Activated CD4-positive, alpha-beta memory T cell treated with anti-CD3 and anti-CD28 coated beads, Interleukin-2, amount 10 ng/mL, durations not matched to agents 7 days and 5 days (primary cell): Measurements from ENCODE around the gene EFCAB6. TPM values are rescaled to one million over a fixed set of nuclear protein-coding genes. Genes with fewer than 3 reads are reported as not detected.

Source experiments
- CTCF ChIA-PET: fragments of 350-600 bp; sonication (Branson Sonifier 250); formaldehyde crosslinking; loops from one replicate; lab custom pipeline; 2021; ENCODE audit warnings: antibody characterized with exemption, inconsistent platforms; lab: Charles Lee
- POLR2A ChIA-PET: fragments of 350-600 bp; sonication (Branson Sonifier 250); formaldehyde crosslinking; loops from one replicate; lab custom pipeline; 2021; ENCODE audit warnings: antibody characterized with exemption; lab: Charles Lee
- DNase-seq: peaks from one replicate; pipeline ENCODE4 v3.0.0-alpha.2; 2020
- H3K27ac Mint-ChIP-seq: one replicate; pipeline ENCODE4 v1.8.0; 2021; ENCODE audit warnings: mild to moderate bottlenecking, mixed read lengths
- H3K27me3 Mint-ChIP-seq: one replicate; pipeline ENCODE4 v1.8.0; 2021; ENCODE audit warnings: mixed read lengths
- H3K36me3 Mint-ChIP-seq: one replicate; pipeline ENCODE4 v1.8.0; 2021; ENCODE audit warnings: low read depth, mixed read lengths
- H3K4me1 Mint-ChIP-seq: one replicate; pipeline ENCODE4 v1.8.0; 2021; ENCODE audit warnings: mixed read lengths
- H3K4me3 Mint-ChIP-seq: one replicate; pipeline ENCODE4 v1.8.0; 2021; ENCODE audit warnings: mild to moderate bottlenecking, mixed read lengths
- H3K9me3 Mint-ChIP-seq: one replicate; pipeline ENCODE4 v1.8.0; 2021; ENCODE audit warnings: mixed read lengths
- total RNA-seq, 2 experiments: library from RNA; stranded (reverse); gene quantifications; one replicate each; pipeline ENCODE4 v1.2.3, GENCODE V29; 2021

EFCAB6 gene
- total RNA-seq, 2 experiments from 2014 or later = 0.18 TPM; not detected in 1

- Mint-ChIP-seq H3K4me1 (peaks cover 10% of the 10 kb centered on the region), H3K36me3 (no peaks in the 10 kb centered on the region), H3K9me3 (no peaks in the 10 kb centered on the region), H3K27me3 (peaks cover 3% of the 10 kb centered on the region), H3K4me3 (no peak overlapping the region), H3K27ac (no peak overlapping the region)
- DNase-seq = no peak
- ChIA-PET POLR2A (no interaction called here), CTCF (no interaction called here)
Observed at GRCh38 chr22:43516386-43516785, 295.7 kb downstream of the EFCAB6 start.

DNA sequence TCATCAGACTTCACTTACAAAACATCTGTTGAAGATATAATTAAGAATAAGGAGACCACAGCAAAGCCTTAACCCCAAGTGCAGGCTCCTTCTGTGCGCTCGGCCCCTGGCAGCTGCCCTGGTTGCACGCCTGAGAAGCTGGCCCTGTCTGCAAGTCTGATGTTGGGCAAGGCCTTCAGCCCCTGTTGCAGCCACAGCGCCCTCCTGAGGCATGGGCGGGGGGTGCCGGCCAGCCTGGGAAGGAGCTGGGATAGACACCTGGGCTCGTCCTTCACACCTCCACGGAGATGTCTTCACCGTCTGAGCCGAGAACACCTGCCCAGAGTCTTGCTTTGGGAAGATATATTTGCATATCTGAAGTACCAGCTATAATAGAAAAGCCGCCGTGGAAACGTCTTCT lies 296.2 kb downstream of the EFCAB6 start:
- Mint-ChIP-seq H3K27ac (no peak overlapping the region), H3K4me3 (no peak overlapping the region), H3K27me3 (peaks cover 3% of the 10 kb centered on the region), H3K4me1 (peaks cover 7% of the 10 kb centered on the region), H3K36me3 (no peaks in the 10 kb centered on the region), H3K9me3 (no peaks in the 10 kb centered on the region)
- DNase-seq = no peak
- CTCF ChIA-PET = no interaction called here
- POLR2A ChIA-PET = no interaction called here

DNA sequence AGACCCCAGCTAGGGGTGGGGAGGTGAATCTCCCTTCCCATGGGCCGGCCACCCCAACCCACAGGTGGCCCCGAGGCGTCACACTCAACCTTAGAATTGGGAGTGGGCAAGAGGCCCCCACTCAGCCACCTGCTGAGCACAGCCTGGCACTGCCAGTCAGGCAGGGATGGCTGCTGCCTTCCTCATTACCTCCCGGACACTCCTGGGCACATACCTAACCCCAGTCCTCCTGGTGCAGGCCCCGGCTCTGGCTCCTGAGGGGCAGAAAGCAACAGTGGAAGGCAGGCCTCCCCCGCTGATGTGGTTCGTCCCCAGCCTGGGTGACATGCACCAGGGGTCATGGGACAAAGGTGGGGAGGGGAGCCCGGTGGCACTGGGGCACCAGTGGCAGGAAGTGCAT lies 296.7 kb downstream of the EFCAB6 start:
- ChIA-PET POLR2A (no interaction called here), CTCF (no interaction called here)
- Mint-ChIP-seq H3K9me3 (no peaks in the 10 kb centered on the region), H3K27me3 (peaks cover 3% of the 10 kb centered on the region), H3K4me1 (peaks cover 2% of the 10 kb centered on the region), H3K27ac (no peak overlapping the region), H3K4me3 (no peak overlapping the region), H3K36me3 (no peaks in the 10 kb centered on the region)
- DNase-seq = no peak

DNA sequence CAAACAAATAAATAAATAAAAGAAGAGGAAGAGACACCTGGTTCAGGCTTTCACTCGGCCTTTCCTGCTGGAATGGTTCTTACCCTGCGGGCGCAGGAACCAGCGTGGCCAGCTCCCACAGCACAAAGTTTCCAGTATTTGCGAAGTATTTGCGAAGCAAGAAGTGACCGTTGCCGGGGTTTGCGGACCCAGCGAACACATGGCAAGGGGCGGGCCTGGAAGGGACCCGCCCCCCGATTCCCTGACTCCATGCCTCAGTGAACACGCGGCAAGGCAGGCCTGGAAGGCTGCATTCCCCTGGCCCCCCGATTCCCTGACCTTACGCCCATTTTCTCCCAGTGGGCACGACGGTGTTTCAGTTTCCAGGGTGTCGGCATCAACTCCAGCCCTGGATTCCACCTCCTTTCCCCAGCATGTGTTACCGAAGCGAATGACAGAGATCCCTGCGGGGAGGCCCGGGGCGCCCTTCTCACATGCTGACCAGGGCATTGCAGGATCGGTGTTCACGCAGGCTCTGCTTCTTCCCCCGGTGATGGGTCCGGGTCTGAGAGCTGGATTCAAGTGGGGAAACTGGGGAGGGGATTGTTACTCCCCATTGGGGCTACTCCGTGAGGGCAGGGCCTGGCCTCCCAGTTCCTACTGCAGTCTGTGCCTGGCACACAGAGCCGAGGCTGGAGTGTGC lies 297.5 kb downstream of the EFCAB6 start:
- ChIA-PET CTCF (no interaction called here), POLR2A (no interaction called here)
- no peaks in the 10 kb centered on the region for H3K36me3 Mint-ChIP-seq
- H3K27ac Mint-ChIP-seq = no peak overlapping the region
- no peaks in the 10 kb centered on the region for H3K27me3 Mint-ChIP-seq
- H3K4me3 Mint-ChIP-seq = no peak overlapping the region
- no peaks in the 10 kb centered on the region for H3K4me1 Mint-ChIP-seq
- no peak for DNase-seq
- H3K9me3 Mint-ChIP-seq = no peaks in the 10 kb centered on the region

DNA sequence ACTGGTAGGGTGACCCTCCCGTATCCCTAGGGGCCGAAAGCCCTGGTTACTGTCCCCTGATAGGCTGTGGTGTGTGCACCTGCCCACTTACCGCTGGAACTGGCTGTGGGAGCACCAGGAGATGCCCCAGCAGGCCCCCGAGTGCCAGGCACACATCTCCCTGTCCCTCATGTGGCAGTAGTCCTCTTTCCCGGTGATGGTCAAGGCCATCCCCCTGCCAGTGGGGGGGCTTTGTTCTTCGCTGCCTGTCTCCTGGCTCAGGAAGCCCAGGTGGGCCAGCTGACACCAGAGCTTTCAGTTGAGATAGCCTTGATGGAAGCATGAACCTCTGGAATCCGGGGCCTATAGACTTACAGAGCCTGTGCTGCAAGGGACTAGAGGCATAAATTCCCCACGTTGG lies 299.8 kb downstream of the EFCAB6 start:
- no peak for DNase-seq
- Mint-ChIP-seq H3K9me3 (no peaks in the 10 kb centered on the region), H3K4me1 (no peaks in the 10 kb centered on the region), H3K4me3 (no peak overlapping the region), H3K27me3 (no peaks in the 10 kb centered on the region), H3K27ac (no peak overlapping the region), H3K36me3 (no peaks in the 10 kb centered on the region)
- CTCF ChIA-PET = no interaction called here
- POLR2A ChIA-PET = no interaction called here

DNA sequence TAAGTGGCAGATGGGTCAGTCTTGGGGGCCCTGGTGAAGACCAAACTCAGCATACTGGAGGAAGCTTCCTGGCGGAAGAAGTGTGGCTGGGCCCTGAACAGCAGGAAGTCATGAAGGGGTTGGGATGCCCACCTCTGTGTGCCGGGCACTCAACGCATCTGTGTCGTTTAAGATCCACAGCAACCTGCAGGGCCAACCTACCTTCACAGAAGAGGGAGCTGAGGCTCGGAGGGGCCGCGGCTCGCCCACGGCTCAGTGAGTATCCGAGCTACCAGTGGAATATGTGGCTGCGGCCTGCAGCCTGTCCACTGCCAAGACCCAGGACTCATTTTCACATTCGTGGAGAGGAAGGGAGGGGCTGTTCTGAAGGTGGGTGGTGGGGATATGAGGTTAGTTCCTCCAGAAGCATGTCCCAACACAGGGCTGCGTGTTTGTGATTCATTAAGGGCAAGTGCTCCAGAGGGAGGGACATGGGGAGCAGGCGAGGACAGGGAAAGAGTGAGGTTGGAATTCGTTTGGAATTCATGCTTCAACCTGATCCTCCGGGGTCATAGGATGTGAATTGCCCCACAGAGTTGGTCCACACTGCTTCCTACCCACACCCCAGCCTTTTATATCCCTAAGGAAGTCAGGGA lies 300.7 kb downstream of the EFCAB6 start:
- ChIA-PET POLR2A (no interaction called here), CTCF (no interaction called here)
- H3K4me1 Mint-ChIP-seq = no peaks in the 10 kb centered on the region
- H3K27me3 Mint-ChIP-seq = no peaks in the 10 kb centered on the region
- DNase-seq = no peak
- H3K27ac Mint-ChIP-seq = no peak overlapping the region
- H3K9me3 Mint-ChIP-seq = no peaks in the 10 kb centered on the region
- H3K36me3 Mint-ChIP-seq = no peaks in the 10 kb centered on the region
- no peak overlapping the region for H3K4me3 Mint-ChIP-seq

GRCh38 chr22:43510281-43511070 lies 301.6 kb downstream of the EFCAB6 start:
- no peaks in the 10 kb centered on the region for H3K36me3 Mint-ChIP-seq
- no peak overlapping the region for H3K27ac Mint-ChIP-seq
- H3K4me3 Mint-ChIP-seq = no peak overlapping the region
- ChIA-PET CTCF (no interaction called here), POLR2A (no interaction called here)
- H3K4me1 Mint-ChIP-seq = no peaks in the 10 kb centered on the region
- DNase-seq = no peak
- no peaks in the 10 kb centered on the region for H3K27me3 Mint-ChIP-seq
- H3K9me3 Mint-ChIP-seq = no peaks in the 10 kb centered on the region

GRCh38 chr22:43509337-43509736 lies 302.8 kb downstream of the EFCAB6 start:
- no peak for DNase-seq
- H3K27ac Mint-ChIP-seq = no peak overlapping the region
- CTCF ChIA-PET = no interaction called here
- H3K27me3 Mint-ChIP-seq = no peaks in the 10 kb centered on the region
- POLR2A ChIA-PET = no interaction called here
- H3K36me3 Mint-ChIP-seq = no peaks in the 10 kb centered on the region
- H3K4me3 Mint-ChIP-seq = no peak overlapping the region
- H3K9me3 Mint-ChIP-seq = no peaks in the 10 kb centered on the region
- H3K4me1 Mint-ChIP-seq = no peaks in the 10 kb centered on the region

- no peak overlapping the region for H3K27ac Mint-ChIP-seq
- CTCF ChIA-PET = no interaction called here
- H3K9me3 Mint-ChIP-seq = no peaks in the 10 kb centered on the region
- H3K4me1 Mint-ChIP-seq = no peaks in the 10 kb centered on the region
- POLR2A ChIA-PET = no interaction called here
- no peak overlapping the region for H3K4me3 Mint-ChIP-seq
- H3K36me3 Mint-ChIP-seq = no peaks in the 10 kb centered on the region
- DNase-seq = no peak
- no peaks in the 10 kb centered on the region for H3K27me3 Mint-ChIP-seq
Observed at GRCh38 chr22:43508489-43508888, 303.6 kb downstream of the EFCAB6 start.

GRCh38 chr22:43507235-43507634 lies 304.9 kb downstream of the EFCAB6 start:
- H3K4me3 Mint-ChIP-seq = no peak overlapping the region
- ChIA-PET CTCF (no interaction called here), POLR2A (no interaction called here)

GRCh38 chr22:43506487-43506886 lies 305.6 kb downstream of the EFCAB6 start:
- Mint-ChIP-seq H3K36me3 (no peaks in the 10 kb centered on the region), H3K4me1 (no peaks in the 10 kb centered on the region), H3K9me3 (no peaks in the 10 kb centered on the region), H3K4me3 (no peak overlapping the region), H3K27ac (no peak overlapping the region), H3K27me3 (no peaks in the 10 kb centered on the region)
- ChIA-PET POLR2A (no interaction called here), CTCF (no interaction called here)
- DNase-seq = no peak

More at GRCh38 chr22:43507235-43507634, 304.9 kb downstream of the EFCAB6 start:
- no peak for DNase-seq
- Mint-ChIP-seq H3K36me3 (no peaks in the 10 kb centered on the region), H3K27me3 (no peaks in the 10 kb centered on the region), H3K27ac (no peak overlapping the region), H3K9me3 (no peaks in the 10 kb centered on the region), H3K4me1 (no peaks in the 10 kb centered on the region)

- H3K27ac Mint-ChIP-seq = no peak overlapping the region
- no peaks in the 10 kb centered on the region for H3K27me3 Mint-ChIP-seq
- no peak overlapping the region for H3K4me3 Mint-ChIP-seq
- no peaks in the 10 kb centered on the region for H3K9me3 Mint-ChIP-seq
- H3K4me1 Mint-ChIP-seq = no peaks in the 10 kb centered on the region
- H3K36me3 Mint-ChIP-seq = no peaks in the 10 kb centered on the region
- DNase-seq = no peak
- POLR2A ChIA-PET = no interaction called here
- CTCF ChIA-PET = no interaction called here
Observed at GRCh38 chr22:43505896-43506295, 306.2 kb downstream of the EFCAB6 start.

DNA sequence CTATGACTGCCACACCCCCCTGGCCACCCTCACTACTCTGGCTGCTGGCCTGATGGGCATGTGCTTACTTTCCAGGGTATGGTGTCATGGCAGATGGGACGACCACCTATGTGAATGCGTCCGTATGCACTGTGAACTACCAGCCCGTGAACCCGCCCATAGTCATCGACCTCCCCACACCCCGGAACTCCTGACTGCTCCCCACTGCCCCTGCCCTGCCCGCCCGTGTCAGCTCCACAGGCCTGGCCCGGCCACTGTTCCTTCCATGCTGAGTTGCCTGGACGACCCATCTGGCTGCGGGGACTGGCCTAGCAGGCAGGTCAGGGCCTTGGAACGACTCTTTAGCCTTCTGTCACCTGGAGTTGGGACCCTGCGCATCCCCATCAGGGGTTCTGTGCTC lies 306.7 kb downstream of the EFCAB6 start:
- H3K4me3 Mint-ChIP-seq = no peak overlapping the region
- H3K9me3 Mint-ChIP-seq = no peaks in the 10 kb centered on the region
- no peak for DNase-seq
- ChIA-PET POLR2A (no interaction called here), CTCF (no interaction called here)
- no peaks in the 10 kb centered on the region for H3K4me1 Mint-ChIP-seq
- no peak overlapping the region for H3K27ac Mint-ChIP-seq
- H3K36me3 Mint-ChIP-seq = no peaks in the 10 kb centered on the region
- H3K27me3 Mint-ChIP-seq = no peaks in the 10 kb centered on the region
